Thyroid gland (tissue), 4 donors: ENCODE measurements around the gene CUL1. TPM values are rescaled to one million over a fixed set of nuclear protein-coding genes. Genes with fewer than 3 reads are reported as not detected.

ENCODE experiments used
- DNase-seq, 2 donors: peaks; one replicate each; pipeline ENCODE4 v3.0.0-alpha.2; 2019
- H3K27ac ChIP-seq, 3 donors: fragments of 200-600 bp; sonication (generic); 1 replicate in 2 of 3; 2 replicates in 1 of 3; pipeline ENCODE4 v1.5.1; 2016 to 2019; ENCODE audit warnings: mild to moderate bottlenecking in 1 of 3, moderate library complexity in 1 of 3
- H3K27me3 ChIP-seq: fragments of 200-600 bp; sonication (generic); one replicate; pipeline ENCODE4 v1.5.1; 2019
- H3K36me3 ChIP-seq, 2 donors: fragments of 200-600 bp; sonication (generic); one replicate each; pipeline ENCODE4 v1.5.1; 2016 to 2019
- H3K4me1 ChIP-seq, 2 donors: fragments of 200-600 bp; sonication (generic); one replicate each; pipeline ENCODE4 v1.5.1; 2017 to 2019
- H3K4me3 ChIP-seq, 3 donors: fragments of 200-600 bp; sonication (generic); replicated peaks in 1 of 3; 1 replicate in 2 of 3; 2 replicates in 1 of 3; pipeline ENCODE4 v1.5.1; 2016; ENCODE audit warnings: mild to moderate bottlenecking in 1 of 3
- H3K9me3 ChIP-seq: fragments of 200-600 bp; sonication (generic); one replicate; pipeline ENCODE4 v1.5.1; 2017
- POLR2A ChIP-seq, 2 donors: fragments of 450-650 bp; IDR thresholded peaks; one replicate each; pipeline ENCODE4 v1.6.1; 2017; ENCODE audit warnings: antibody characterized with exemption in 2 of 2, mild to moderate bottlenecking in 2 of 2, moderate library complexity in 1 of 2
- WGBS, 2 donors: methylation state at CpG; one replicate each; pipeline ENCODE4 v1.1.5; 2017; 5-methylcytosine and 5-hydroxymethylcytosine counted together
- intact Hi-C: fragments of 100-400 bp; cut with DNase I; formaldehyde crosslinking; loops from one replicate; pipeline ENCODE4 v1.15.1; 2023
- total RNA-seq, 4 donors: library from RNA; depleted of rRNA; stranded (reverse); fragments of >200 nt; gene quantifications; one replicate each; pipeline ENCODE4 v1.2.3, GENCODE V29; 2016
- TF ChIP-seq, protein P1 (sequence below), 6 experiments: fragments of 200-600 bp in 3 of 6; fragments of 450-650 bp in 3 of 6; sonication (generic) in 3 of 6; IDR thresholded peaks; one replicate each; pipeline ENCODE4 v1.5.1; 2016 to 2019; ENCODE audit warnings: antibody characterized with exemption in 6 of 6, mild to moderate bottlenecking in 2 of 6, inconsistent platforms in 1 of 6, moderate library complexity in 1 of 6

Gene CUL1
- total RNA-seq, 4 donors from 2014 or later = 51.3 to 53.4 (median 52.9) TPM

- Histone ChIP-seq H3K36me3 (no peaks in the 10 kb centered on the region), H3K27me3 (no peaks in the 10 kb centered on the region), H3K9me3 (no peaks in the 10 kb centered on the region), H3K4me3 (no peak overlapping the region), H3K27ac (no peak overlapping the region), H3K4me1 (no peaks in the 10 kb centered on the region)
- intact Hi-C loops = no loop called here
- WGBS, 2 donors = 60% methylated on average over 4 of the region's 4 CpGs
- DNase-seq = no peak
- TF ChIP-seq, protein P1, sequence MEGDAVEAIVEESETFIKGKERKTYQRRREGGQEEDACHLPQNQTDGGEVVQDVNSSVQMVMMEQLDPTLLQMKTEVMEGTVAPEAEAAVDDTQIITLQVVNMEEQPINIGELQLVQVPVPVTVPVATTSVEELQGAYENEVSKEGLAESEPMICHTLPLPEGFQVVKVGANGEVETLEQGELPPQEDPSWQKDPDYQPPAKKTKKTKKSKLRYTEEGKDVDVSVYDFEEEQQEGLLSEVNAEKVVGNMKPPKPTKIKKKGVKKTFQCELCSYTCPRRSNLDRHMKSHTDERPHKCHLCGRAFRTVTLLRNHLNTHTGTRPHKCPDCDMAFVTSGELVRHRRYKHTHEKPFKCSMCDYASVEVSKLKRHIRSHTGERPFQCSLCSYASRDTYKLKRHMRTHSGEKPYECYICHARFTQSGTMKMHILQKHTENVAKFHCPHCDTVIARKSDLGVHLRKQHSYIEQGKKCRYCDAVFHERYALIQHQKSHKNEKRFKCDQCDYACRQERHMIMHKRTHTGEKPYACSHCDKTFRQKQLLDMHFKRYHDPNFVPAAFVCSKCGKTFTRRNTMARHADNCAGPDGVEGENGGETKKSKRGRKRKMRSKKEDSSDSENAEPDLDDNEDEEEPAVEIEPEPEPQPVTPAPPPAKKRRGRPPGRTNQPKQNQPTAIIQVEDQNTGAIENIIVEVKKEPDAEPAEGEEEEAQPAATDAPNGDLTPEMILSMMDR (IDR thresholded peaks at IDR 0.05) = no peak
- no peak for TF ChIP-seq POLR2A (IDR thresholded peaks at IDR 0.05)
Measured at GRCh38 chr7:148670807-148671206, 27.9 kb upstream of the CUL1 start.

DNA sequence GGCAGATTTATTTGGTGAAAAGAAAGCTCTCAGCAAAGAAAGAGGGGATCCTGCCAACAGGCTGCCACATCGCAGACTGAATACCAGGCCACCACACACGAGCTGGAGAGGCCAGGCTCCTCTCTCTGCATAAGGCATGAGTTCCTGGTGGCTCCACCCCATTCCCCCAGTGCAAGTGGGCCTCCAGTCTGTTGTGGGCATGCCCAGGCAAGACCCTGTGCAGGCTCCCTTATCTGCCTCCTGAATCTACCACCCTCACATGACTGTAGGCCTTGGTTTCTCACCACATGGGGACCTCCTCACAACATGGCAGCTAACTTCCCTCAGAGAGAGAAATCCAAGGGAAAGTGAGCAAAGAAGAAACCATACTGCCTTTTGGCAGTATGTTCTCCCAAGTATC, 26.7 kb upstream of the CUL1 start:
- no peak for TF ChIP-seq POLR2A (IDR thresholded peaks at IDR 0.05)
- TF ChIP-seq, protein P1 (IDR thresholded peaks at IDR 0.05) = no peak
- Histone ChIP-seq H3K27ac (no peak overlapping the region), H3K36me3 (no peaks in the 10 kb centered on the region), H3K4me1 (no peaks in the 10 kb centered on the region), H3K27me3 (no peaks in the 10 kb centered on the region), H3K4me3 (no peak overlapping the region), H3K9me3 (no peaks in the 10 kb centered on the region)
- 96 to 97% methylated on average over 2 of the region's 2 CpGs for WGBS, 2 donors
- intact Hi-C loops = no loop called here
- no peak for DNase-seq

- WGBS, 2 donors = 77 to 79% methylated on average over 5 of the region's 5 CpGs
- Histone ChIP-seq H3K36me3 (no peaks in the 10 kb centered on the region), H3K27me3 (no peaks in the 10 kb centered on the region), H3K4me1 (no peaks in the 10 kb centered on the region), H3K27ac (no peak overlapping the region), H3K4me3 (no peak overlapping the region), H3K9me3 (no peaks in the 10 kb centered on the region)
- intact Hi-C loops = no loop called here
- DNase-seq = no peak
- TF ChIP-seq, protein P1 (IDR thresholded peaks at IDR 0.05) = no peak
- TF ChIP-seq POLR2A (IDR thresholded peaks at IDR 0.05) = no peak
Measured at GRCh38 chr7:148674689-148675088, 24.0 kb upstream of the CUL1 start.

- no peak overlapping the region for H3K4me3 ChIP-seq
- 88 to 96% methylated on average over 3 of the region's 3 CpGs for WGBS, 2 donors
- intact Hi-C loops = no loop called here
Measured at GRCh38 chr7:148676291-148676690, 22.4 kb upstream of the CUL1 start.

DNA sequence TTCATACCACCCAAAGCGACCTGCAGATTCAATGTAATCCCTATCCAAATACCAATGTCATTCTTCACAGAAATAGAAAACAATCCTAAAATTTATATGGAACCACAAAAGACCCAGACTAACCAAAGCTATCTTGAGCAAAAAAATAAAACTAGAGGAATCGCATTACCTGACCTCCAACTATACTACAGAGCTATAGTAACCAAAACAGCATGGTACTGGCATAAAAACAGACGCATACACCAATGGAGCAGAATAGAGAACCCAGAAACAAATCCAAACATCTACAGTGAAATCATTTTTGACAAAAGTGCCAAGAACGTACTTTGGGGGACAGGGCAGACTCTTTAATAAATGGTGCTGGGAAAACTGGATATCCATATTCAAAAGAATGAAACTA, 16.9 kb upstream of the CUL1 start:
- Histone ChIP-seq H3K36me3 (no peaks in the 10 kb centered on the region), H3K27me3 (no peaks in the 10 kb centered on the region), H3K27ac (no peak overlapping the region), H3K9me3 (no peaks in the 10 kb centered on the region), H3K4me1 (peaks cover 0 to 7% of the 10 kb centered on the region in 2 donors), H3K4me3 (no peak overlapping the region)
- WGBS, 2 donors = 93 to 97% methylated on average over 4 of the region's 4 CpGs
- intact Hi-C loops = no loop called here
- no peak for TF ChIP-seq POLR2A (IDR thresholded peaks at IDR 0.05)
- TF ChIP-seq, protein P1 (IDR thresholded peaks at IDR 0.05) = no peak
- DNase-seq = no peak

More at GRCh38 chr7:148676291-148676690, 22.4 kb upstream of the CUL1 start:
- TF ChIP-seq POLR2A (IDR thresholded peaks at IDR 0.05) = no peak
- TF ChIP-seq, protein P1 (IDR thresholded peaks at IDR 0.05) = no peak
- Histone ChIP-seq H3K36me3 (no peaks in the 10 kb centered on the region), H3K27ac (no peak overlapping the region), H3K27me3 (no peaks in the 10 kb centered on the region), H3K4me1 (no peaks in the 10 kb centered on the region), H3K9me3 (no peaks in the 10 kb centered on the region)
- no peak for DNase-seq
